B cell (primary cell): ENCODE measurements around the gene HHAT. TPM values are rescaled to one million over a fixed set of nuclear protein-coding genes. Genes with fewer than 3 reads are reported as not detected.

ENCODE experiments used
- ATAC-seq: fragments of 200-7000 bp; cut with Tn5 transposase; one replicate; pipeline ENCODE4 v1.10.0; 2021; ENCODE audit warnings: low read depth, mild to moderate bottlenecking, moderate number of reproducible peaks, moderate library complexity
- CTCF ChIA-PET: fragments of 350-600 bp; sonication (Branson Sonifier 250); formaldehyde crosslinking; loops from one replicate; lab custom pipeline; 2021; ENCODE audit warnings: antibody characterized with exemption, inconsistent platforms; lab: Charles Lee
- POLR2A ChIA-PET: fragments of 350-600 bp; sonication (Branson Sonifier 250); formaldehyde crosslinking; loops from one replicate; lab custom pipeline; 2021; ENCODE audit warnings: antibody characterized with exemption; lab: Charles Lee
- DNase-seq: peaks from one replicate; pipeline ENCODE4 v3.0.0; 2013
- H2AFZ ChIP-seq: 2 replicates; pipeline ENCODE4 v1.6.1; 2012; ENCODE audit warnings: mild to moderate bottlenecking, low read depth, low read length; ENCODE audit not compliant: insufficient read depth, poor library complexity, severe bottlenecking
- H3K27ac ChIP-seq, 2 donors: 1 replicate in 1 of 2; 2 replicates in 1 of 2; pipeline ENCODE4 v1.5.1; 2012 to 2013; ENCODE audit warnings: low read length in 2 of 2, mild to moderate bottlenecking in 2 of 2, moderate library complexity in 1 of 2
- H3K27me3 ChIP-seq, 4 experiments: fragments of 200-600 bp in 1 of 4; sonication (generic) in 1 of 4; replicated peaks in 1 of 4; 1 replicate in 2 of 4; 2 replicates in 2 of 4; pipeline versions ENCODE4 v1.6.1 to v1.7.0; 2013 to 2016; ENCODE audit warnings: low read length in 3 of 4, mild to moderate bottlenecking in 2 of 4, mixed read lengths in 1 of 4, moderate library complexity in 1 of 4; ENCODE audit not compliant: insufficient read depth in 4 of 4, control insufficient read depth in 3 of 4; ENCODE audit errors: control extremely low read depth in 1 of 4
- H3K36me3 ChIP-seq, 2 experiments: replicated peaks in 1 of 2; 1 replicate in 1 of 2; 2 replicates in 1 of 2; pipeline versions ENCODE4 v1.6.1 to v1.7.1; 2013; ENCODE audit warnings: low read length in 1 of 2; ENCODE audit not compliant: insufficient read depth in 2 of 2, control insufficient read depth in 1 of 2; ENCODE audit errors: control extremely low read depth in 1 of 2, extremely low read depth in 1 of 2
- H3K4me1 ChIP-seq, 2 donors: fragments of 200-600 bp in 1 of 2; sonication (generic) in 1 of 2; 1 replicate in 1 of 2; 2 replicates in 1 of 2; pipeline versions ENCODE4 v1.5.1 to v1.6.1; 2013 to 2017; ENCODE audit warnings: low read length in 2 of 2; ENCODE audit not compliant: control insufficient read depth in 2 of 2, insufficient read depth in 2 of 2
- H3K4me2 ChIP-seq: replicated peaks from 2 replicates; pipeline ENCODE3; 2012; ENCODE audit warnings: mild to moderate bottlenecking, low read depth, low read length; ENCODE audit not compliant: poor library complexity, severe bottlenecking
- H3K4me3 ChIP-seq, 5 experiments: fragments of 200-600 bp in 1 of 5; sonication (generic) in 1 of 5; 1 replicate in 3 of 5; 2 replicates in 2 of 5; pipeline versions ENCODE4 v1.5.1 to v1.7.0; 2011 to 2016; ENCODE audit warnings: low read length in 4 of 5, mild to moderate bottlenecking in 4 of 5, low read depth in 2 of 5, control low read depth in 1 of 5, moderate library complexity in 1 of 5; ENCODE audit not compliant: insufficient read depth in 1 of 5; ENCODE audit errors: control extremely low read depth in 1 of 5, extremely low read depth in 1 of 5
- H3K79me2 ChIP-seq: fragments of 200-600 bp; sonication (generic); one replicate; pipeline ENCODE4 v1.6.0; 2016; ENCODE audit warnings: low read length; ENCODE audit not compliant: control insufficient read depth, insufficient read depth
- H3K9ac ChIP-seq: fragments of 200-600 bp; sonication (generic); 2 replicates; pipeline ENCODE4 v1.6.1; 2017; ENCODE audit warnings: mild to moderate bottlenecking, low read length, moderate library complexity
- H3K9me3 ChIP-seq, 3 donors: one replicate each; pipeline versions ENCODE4 v1.6.1 to v1.7.1; 2013; ENCODE audit warnings: low read length in 2 of 3; ENCODE audit not compliant: control insufficient read depth in 2 of 3, insufficient read depth in 1 of 3; ENCODE audit errors: control extremely low read depth in 1 of 3
- H4K20me1 ChIP-seq: 2 replicates; pipeline ENCODE4 v1.6.0; 2012; ENCODE audit warnings: mild to moderate bottlenecking, low read length; ENCODE audit not compliant: insufficient read depth, control insufficient read depth, poor library complexity, severe bottlenecking
- H3K27ac Mint-ChIP-seq: one replicate; pipeline ENCODE4 v1.8.0; 2021; ENCODE audit warnings: mixed read lengths
- H3K27me3 Mint-ChIP-seq: one replicate; pipeline ENCODE4 v1.8.0; 2021; ENCODE audit warnings: mixed read lengths
- H3K4me1 Mint-ChIP-seq: one replicate; pipeline ENCODE4 v1.8.0; 2021; ENCODE audit warnings: mixed read lengths
- H3K4me3 Mint-ChIP-seq: one replicate; pipeline ENCODE4 v1.8.0; 2021; ENCODE audit warnings: mixed read lengths
- H3K9me3 Mint-ChIP-seq: one replicate; pipeline ENCODE4 v1.8.0; 2022; ENCODE audit warnings: mixed read lengths; ENCODE audit not compliant: insufficient read depth
- CTCF ChIP-seq: fragments of 200-600 bp; IDR thresholded peaks from one replicate; pipeline ENCODE4 v1.8.0; 2022; ENCODE audit warnings: antibody characterized with exemption, mild to moderate bottlenecking
- EZH2 ChIP-seq: IDR thresholded peaks from 2 replicates; pipeline ENCODE4 v1.6.1; 2012; ENCODE audit warnings: borderline replicate concordance, low read depth, mild to moderate bottlenecking, moderate library complexity, low read length; ENCODE audit not compliant: insufficient read depth, poor library complexity, severe bottlenecking
- WGBS: methylation state at CpG from one replicate; pipeline ENCODE4 v1.1.5; 2013; ENCODE audit warnings: missing lambda C conversion rate; ENCODE audit not compliant: insufficient coverage; 5-methylcytosine and 5-hydroxymethylcytosine counted together
- intact Hi-C: fragments of 100-400 bp; cut with micrococcal nuclease; formaldehyde crosslinking; loops from one replicate; pipeline ENCODE4 v1.10.0; 2022
- polyA plus RNA-seq: library from polyadenylated mRNA; depleted of rRNA; stranded (reverse); fragments of >200 nt; gene quantifications from 2 replicates; pipeline ENCODE4 v1.2.3, GENCODE V29; 2012
- total RNA-seq, 2 donors: library from RNA; stranded (reverse); fragments of 120-200 nt in 1 of 2; gene quantifications; 1 replicate in 1 of 2; 2 replicates in 1 of 2; pipeline versions ENCODE4 v1.2.3 to v1.2.4, GENCODE V29; 2013 to 2022

The HHAT gene
- total and polyA plus RNA-seq, 2 donors (not counting 1 experiment from before 2014, with no cell fraction given), result 4.0 to 28.2 TPM

- Histone ChIP-seq H4K20me1 (no peaks in the 10 kb centered on the region), H2AFZ (no peak overlapping the region), H3K79me2 (no peaks in the 10 kb centered on the region), H3K36me3 (no peaks in the 10 kb centered on the region), H3K4me2 (no peak overlapping the region), H3K27me3 (no peaks in the 10 kb centered on the region), H3K9ac (no peak overlapping the region), H3K4me3 (no peak overlapping the region), H3K4me1 (no peaks in the 10 kb centered on the region), H3K27ac (no peak overlapping the region), H3K9me3 (no peaks in the 10 kb centered on the region)
- ATAC-seq, result no peak
- Mint-ChIP-seq H3K4me1 (no peaks in the 10 kb centered on the region), H3K4me3 (no peak overlapping the region), H3K27ac (no peak overlapping the region), H3K27me3 (no peaks in the 10 kb centered on the region), H3K9me3 (no peaks in the 10 kb centered on the region)
- ChIA-PET CTCF (no interaction called here), POLR2A (no interaction called here)
- 47% methylated on average over 1 of the region's 1 CpG for WGBS
- intact Hi-C loops, result no loop called here
- no peak for DNase-seq
- TF ChIP-seq EZH2 (no peak), CTCF (no peak)
Measured at GRCh38 chr1:210558302-210558701, 229.6 kb downstream of the HHAT start.

DNA sequence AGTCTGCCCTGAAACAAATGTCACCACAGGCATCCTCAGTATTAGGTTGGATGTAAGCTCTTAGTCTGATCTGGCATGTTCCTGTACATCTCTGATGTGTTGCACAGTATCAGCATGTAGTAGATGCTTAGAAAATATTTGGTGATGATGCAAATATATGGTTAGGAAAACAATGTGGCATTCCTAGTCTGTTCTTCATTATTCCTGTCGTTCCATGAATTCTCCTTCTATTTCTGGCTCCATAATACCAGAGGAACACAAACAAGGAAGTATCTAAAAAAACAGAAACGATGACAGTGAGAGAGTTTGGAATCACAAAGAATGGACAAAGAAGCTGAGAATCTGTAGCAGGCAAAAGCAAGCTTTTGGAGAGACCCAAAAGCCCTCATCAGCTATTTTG is 236.6 kb downstream of the HHAT start:
- Histone ChIP-seq H4K20me1 (no peaks in the 10 kb centered on the region), H3K9ac (no peak overlapping the region), H2AFZ (no peak overlapping the region), H3K9me3 (no peaks in the 10 kb centered on the region), H3K27me3 (no peaks in the 10 kb centered on the region), H3K4me2 (no peak overlapping the region), H3K4me1 (no peaks in the 10 kb centered on the region), H3K4me3 (no peak overlapping the region), H3K36me3 (no peaks in the 10 kb centered on the region), H3K79me2 (no peaks in the 10 kb centered on the region), H3K27ac (no peak overlapping the region)
- H3K27ac Mint-ChIP-seq, result no peak overlapping the region
- H3K4me1 Mint-ChIP-seq, result no peaks in the 10 kb centered on the region
- H3K4me3 Mint-ChIP-seq, result no peak overlapping the region
- no peaks in the 10 kb centered on the region for H3K27me3 Mint-ChIP-seq
- DNase-seq (no peak), ATAC-seq (no peak)
- POLR2A ChIA-PET, result no interaction called here
- no peaks in the 10 kb centered on the region for H3K9me3 Mint-ChIP-seq
- WGBS, result 57% methylated on average over 1 of the region's 2 CpGs
- CTCF ChIA-PET, result no interaction called here
- intact Hi-C loops, result no loop called here
- no peak for TF ChIP-seq EZH2
- no peak for TF ChIP-seq CTCF
